HPDE6-E6E7 (cell line): ENCODE results near the gene CLEC4E.
"Not testable (repeated sequence)": the region's sequence is repeated elsewhere in the genome, so short reads cannot be mapped to it uniquely, and the experiment has no call there.

Source experiments
- DNase-seq: peaks from one replicate; pipeline ENCODE4 v3.0.0; 2011; ENCODE audit warnings: missing footprints; ENCODE audit errors: extremely low spot score

The CLEC4E gene

DNA sequence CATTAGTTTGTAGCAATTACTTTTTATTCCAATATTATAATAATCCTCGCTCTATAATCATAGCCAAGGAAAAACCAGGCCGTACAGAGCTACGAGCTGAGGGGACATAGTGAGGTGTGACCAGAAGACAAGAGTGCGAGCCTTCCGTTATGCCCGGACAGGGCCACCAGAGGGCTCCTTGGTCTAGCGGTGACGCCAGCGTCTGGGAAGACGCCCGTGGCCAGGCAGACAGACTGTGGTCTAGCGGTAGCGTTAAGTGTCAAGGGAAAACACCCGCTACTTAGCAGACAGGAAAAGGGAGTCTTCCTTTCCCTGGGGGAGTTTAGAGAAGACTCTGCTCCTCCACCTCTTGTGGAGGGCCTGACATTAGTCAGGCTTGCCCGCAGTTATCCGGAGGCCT is 2.9 kb downstream of the CLEC4E start:
- not testable (repeated sequence) for DNase-seq

DNA sequence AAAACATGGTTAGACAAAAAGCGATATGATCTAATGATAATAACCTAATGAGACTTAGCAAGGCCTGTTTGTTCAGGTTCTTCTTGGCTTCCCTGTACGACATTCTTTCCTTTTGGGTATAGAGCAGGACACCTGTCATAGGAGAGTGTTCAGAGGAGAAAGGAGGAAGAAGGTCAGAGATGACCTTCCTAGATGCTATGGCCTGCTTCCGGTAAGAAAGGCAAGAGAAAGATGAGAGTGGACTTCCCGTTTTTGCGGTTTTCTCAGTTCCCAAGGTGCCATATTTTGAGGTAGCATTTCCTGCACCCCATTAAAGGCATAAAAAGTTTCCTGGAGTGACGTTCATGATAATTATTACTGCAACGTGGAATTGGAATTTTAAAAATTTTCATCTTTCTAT is 8.7 kb downstream of the CLEC4E start:
- DNase-seq: no peak

DNA sequence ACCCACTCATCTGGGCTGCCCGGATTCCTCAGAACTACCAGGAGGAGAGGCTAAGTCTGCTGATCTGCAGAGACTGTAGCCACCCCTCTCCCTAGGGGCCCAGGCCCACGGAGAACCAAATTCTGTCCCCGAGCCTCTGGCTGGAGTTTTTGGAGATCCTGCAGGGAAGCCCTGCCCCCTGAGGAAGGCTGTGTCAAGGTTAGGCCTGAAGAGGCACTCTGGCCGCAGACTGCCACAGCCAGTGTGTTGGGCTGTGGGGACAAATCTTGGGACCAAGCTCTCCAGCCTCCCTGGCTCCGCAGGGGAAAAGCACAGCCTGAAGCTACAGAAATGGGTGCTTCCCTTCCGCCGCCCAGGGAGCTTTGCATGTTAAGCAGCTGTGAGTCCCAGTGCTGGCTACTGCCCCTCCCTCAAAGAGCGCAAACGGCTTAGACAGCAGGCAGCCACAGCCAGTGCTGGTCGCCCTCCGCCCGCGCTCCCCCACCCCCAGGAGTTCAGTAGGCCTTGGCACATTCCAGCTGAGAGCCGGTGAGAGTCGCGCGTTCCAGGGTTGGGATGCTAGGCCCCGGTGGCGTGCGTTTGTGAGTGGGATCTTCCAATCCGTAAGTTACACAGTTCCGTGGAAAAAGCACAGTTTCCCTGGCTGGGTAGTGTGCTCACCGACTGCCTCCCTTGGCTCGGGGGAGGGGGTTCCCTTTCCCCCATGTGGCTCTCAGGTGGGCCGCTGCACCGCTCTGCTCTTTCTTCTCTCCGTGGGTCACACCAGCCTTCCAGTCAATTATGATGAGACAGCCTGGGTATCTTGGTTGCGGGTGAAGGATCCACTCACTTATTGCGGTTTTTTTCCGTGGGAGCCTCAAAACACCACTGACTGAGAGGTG is 13.2 kb downstream of the CLEC4E start:
- DNase-seq: no peak

DNA sequence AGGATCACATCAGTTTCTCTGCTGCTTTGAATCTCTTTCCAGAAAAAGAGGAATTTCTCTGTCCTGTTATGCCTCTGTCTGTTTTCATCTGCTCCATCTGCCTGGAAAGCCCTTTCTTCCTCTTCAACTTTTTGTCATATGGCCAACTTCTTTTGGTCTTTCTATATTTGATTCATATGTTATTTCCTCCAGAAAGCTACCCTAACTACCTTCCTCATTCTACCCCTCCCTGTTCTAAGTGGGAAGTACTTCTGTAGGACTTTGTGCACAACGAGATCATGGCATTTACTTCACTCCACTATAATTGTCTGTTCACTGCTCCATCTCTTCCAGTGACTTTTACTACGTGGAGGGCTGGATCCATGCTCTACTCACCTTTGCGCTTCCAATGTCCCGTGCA is 21.5 kb downstream of the CLEC4E start:
- DNase-seq: no peak

DNA sequence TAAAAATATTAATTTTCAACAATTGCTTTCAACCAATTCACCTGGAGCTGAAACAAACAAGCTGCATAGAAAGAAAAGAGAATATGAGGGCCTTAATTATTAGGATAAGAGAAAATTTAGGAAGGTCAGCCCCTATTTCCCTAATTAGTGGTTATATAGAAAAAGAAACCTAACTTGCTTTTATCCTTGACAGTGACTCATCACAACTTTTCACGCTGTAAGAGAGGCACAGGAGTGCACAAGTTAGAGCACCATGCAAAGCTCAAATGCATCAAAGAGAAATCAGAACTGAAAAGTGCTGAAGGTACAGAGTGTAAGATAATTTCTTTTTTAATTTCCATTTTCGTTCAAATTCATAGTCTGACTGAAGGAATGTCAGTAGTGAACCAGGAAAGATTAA is 22.7 kb downstream of the CLEC4E start:
- DNase-seq: no peak

DNA sequence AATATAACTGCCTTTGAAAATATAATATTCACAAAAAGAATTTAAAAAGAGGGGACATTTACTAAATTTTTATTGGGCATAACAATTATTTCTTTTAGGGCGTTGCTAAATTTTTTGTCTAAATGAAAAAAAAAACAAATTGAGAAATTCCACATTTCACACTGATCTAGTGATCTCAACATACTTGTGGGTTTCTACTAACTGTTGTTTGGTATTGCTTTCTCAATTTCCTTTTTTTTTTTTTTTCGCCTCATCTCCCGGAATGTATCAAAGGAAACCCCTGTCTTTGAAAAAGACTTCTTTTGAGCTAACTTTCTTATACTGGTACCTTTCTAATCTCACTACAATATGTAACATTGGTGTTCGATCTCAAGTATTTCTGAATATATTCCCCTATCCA is 27.4 kb downstream of the CLEC4E start, which contains the start of gene CLEC4D:
Gene CLEC4D, plus strand, starts transcription at position 248 of the 400 bp plus-strand sequence. CDS start 230 bp downstream, outside the sequence.
- no peak for DNase-seq

DNA sequence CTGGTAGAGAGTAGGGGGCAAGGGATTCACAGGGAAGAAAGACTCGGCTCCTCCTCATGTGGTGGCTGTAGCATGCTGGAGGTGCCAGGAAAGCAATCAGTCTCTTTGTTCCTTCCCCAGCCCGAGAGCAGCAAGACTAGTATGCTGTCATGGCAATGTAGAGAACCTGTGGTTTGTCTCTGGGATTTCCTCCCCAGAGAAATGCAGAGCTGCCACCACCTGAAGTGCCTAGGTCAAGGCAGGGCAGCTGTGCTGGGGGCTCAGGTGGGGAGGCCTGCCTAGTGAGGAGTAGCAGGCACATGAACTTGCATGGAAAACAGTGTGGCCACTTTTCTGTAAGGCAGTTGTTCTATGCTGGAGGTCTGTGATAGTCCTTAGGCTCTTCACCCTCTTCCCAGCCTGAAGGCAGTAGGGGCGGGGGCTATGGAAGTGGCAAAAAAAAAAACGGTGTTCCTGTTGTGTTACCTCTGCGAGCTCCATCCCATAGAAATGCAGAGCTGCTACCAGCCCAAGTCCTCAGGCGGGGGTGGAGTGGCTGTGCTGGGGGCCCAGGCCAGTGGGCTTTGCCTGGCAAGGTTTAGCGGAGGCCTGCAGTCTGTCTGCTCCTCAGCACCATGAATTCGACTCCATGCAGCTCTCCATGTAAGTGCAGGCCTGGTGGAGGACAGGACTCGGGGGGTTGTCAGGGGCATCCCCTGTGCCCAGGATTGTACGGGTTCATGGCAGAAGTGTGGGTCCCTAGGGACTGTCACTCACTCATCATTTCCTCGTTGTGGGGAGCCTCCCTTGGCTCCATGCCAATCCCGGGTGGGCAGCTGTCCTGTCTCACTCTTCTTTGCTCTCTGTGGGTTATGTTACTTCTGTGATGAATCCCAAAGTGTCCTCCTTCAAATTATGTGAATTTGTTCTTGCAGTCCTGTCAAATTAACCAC is 31.5 kb downstream of the CLEC4E start:
- DNase-seq: no peak

DNA sequence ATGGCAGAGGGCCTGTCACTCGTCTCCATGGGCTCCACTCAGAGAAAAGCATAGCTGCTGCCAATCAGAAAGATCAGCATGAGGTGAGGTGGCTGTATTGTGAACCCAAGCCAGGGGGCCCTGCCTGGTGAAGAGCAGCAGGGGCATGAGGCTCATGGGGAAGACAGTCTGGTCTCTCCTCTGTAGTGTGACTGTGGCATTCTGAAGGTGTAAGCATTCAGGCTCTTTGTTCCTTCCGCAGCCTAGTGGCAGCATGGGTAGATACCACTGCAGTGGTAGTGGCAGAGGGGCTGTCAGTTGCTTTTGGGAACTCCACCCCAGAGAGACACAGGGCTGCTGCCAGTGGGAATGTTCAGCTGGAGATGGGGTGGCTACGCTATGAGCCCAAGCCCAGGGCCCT is 32.5 kb downstream of the CLEC4E start:
- no peak for DNase-seq

DNA sequence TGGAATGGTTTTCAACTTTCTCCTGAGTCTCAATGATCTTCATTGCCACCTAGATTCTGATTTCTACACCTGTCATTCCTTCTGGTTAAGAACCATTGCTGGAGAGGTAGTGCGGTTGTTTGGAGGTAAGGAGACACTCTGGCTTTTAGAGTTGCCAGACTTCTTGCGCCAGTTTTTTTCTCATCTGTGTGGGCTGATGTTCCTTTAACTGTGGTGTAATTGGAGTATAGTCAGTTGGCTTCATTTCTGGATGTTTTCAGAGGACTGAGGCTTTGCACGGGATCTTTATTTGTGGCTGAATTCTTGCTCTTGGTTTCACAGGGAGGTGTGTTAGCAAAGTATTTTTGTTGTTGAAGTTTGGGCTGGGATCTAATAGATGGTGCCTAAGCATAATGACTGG is 33.1 kb downstream of the CLEC4E start:
- DNase-seq: no peak

DNA sequence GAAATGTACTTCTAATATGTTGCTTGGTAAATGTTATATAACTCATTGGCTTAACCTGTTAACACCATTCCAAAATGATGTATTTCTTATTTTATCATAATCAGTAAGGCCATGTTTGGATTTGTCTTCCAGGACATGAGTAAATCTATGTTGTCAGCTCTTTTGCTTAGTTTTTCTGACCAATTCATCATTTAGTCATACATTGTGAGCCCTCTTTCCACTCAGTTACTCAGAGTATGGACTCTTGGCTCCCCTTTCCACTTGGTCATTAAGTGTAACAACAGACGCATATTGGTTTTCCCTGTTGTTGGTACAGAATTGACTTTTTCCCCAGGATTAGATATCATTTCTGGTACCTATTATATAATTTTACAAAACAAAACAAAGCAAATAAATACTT is 36.4 kb downstream of the CLEC4E start:
- no peak for DNase-seq

DNA sequence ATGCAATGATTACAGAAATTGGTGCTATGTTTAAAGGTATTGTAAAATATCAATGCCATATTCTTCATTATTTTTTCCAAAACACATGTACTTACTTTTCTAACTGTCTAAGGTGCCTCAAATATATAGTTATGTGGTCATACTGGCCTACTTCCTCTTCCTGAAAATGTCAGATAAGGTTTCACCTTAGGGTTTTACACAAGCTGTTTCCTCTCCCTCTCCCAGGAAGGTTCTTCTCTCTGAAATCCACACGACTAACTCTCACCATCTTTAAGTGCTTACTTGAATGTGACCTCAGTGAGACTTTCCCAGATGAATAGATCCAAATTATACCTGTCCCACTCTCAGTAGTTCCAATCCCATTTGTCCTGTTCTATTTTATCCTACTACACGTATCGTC is 39.0 kb downstream of the CLEC4E start:
- no peak for DNase-seq

DNA sequence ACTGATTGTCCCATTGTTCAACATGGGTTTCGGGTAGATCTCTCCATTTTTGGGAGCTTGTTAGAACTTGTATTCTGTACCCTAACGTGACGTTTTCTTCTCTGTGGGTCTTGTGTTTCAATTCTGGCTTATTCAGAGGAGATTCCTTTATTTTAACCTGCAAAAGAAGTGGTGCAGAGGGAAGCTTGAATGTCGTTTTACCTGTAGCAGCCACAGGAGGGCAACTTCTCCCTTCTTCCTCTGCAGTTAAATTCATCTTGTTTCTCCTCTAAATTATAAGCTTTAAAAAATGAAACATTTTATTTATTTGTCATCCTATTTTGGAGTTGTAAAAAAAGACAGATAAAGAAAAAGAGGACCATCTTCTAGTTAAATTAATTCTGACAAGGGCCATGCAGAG is 41.1 kb downstream of the CLEC4E start:
- DNase-seq: no peak

DNA sequence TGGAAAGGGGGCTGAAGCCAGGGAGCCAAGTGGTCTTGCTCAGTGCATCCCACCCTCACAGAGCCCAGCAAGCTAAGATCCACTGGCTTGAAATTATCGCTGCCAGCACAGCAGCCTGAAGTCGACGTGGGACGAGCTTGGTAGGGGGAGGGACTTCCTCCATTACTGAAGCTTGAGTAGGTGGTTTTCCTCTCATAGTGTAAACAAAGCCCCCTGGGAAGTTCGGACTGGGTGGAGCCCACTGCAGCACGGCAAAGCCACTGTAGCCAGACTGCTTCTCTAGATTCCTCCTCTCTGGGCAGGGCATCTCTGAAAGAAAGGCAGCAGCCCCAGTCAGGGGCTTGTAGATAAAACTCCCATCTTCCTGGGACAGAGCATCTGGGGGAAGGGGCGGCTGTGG is 44.6 kb downstream of the CLEC4E start:
- DNase-seq: not testable (repeated sequence)

DNA sequence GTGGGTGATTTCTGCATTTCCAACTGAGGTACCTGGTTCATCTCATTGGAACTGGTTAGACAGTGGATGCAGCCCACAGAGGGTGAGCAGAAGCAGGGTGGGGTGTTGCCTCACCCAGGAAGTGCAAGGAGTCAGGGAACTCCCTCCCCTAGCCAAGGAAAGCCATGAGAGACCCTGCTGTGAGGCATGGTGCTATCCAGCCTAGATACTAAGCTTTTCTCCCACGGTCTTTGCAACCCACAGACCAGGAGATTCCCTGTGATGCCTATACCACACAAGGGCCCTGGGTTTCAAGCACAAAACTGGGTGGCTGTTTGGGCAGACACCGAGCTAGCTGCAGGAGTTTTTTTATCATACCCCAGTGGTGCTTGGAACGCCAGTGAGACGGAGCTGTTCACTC is 45.0 kb downstream of the CLEC4E start:
- not testable (repeated sequence) for DNase-seq

DNA sequence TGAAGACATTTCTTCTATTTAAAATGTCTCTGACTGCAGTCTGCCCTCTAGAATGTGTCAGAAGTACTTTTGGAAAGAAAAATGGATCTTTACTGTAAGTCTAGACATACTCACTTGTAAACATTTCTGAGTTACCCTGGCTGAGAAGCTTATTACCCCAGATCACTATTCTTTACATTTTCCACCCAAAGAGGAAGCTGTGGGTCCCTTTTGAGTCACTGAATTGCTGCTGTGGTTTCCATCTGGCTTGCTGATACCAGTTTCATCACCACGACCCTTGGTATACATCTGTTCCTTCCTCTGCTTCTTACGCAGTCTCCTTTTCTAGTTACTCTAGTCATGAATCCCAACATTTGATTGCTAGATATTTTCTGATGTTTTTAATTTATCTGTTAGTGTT is 47.6 kb downstream of the CLEC4E start:
- no peak for DNase-seq

DNA sequence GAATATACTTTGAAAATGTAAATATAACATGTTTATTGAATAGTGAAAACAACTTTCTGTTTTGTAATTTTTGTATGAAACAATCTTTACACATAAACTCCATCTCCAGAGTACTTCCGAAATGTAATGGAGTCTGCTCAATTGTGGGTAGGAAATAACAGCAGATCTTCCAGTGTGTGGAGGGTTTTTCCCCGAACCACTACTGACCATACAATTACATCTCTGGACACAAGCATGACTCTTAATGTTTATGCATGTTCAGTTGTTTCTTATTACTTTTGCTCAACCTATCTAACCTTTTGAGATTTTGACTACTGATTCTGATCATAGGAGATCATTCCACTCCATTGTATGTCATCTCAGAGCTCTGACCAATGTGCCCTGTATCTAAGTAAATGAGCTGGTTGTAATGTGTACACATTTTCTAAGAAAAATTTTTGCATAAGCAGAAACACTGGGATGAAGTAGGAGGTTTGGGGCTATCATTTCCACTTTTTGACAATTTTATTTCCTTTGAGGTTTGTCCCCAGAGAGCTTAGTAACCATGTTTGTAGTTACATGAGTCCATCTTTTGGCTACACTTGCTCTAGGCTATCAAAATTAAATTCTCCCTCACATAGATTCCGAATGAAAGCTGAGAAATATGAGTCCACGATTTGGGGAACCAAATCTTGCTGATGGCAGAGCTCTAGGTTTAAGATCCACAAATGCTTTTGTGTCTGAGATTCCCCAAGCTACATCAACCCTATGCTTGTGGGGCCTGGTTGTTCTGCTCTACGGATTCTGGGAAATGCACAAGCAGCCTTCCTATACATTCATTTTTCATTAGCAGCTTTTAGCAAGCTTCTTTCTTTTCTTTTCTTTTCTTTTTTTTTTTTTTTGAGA is 48.8 kb downstream of the CLEC4E start:
- DNase-seq: no peak
